SK-N-SH (cell line): Measurements from ENCODE around the gene MAST1. TPM values are rescaled to one million over a fixed set of nuclear protein-coding genes. Genes with fewer than 3 reads are reported as not detected.

Source experiments
- CTCF ChIA-PET: fragments of 300-600, 350-600 bp; formaldehyde crosslinking; extraction: SDS; loops from one replicate; lab custom pipeline; 2021; lab: Yijun Ruan, JAX
- POLR2A ChIA-PET: fragments of 350-600 bp; sonication (Branson Sonifier 250); formaldehyde crosslinking; extraction: SDS; loops from one replicate; lab custom pipeline; 2020; ENCODE audit warnings: antibody characterized with exemption, inconsistent platforms; lab: Yijun Ruan, JAX
- DNase-seq: peaks from one replicate; pipeline ENCODE4 v3.0.0; 2012
- H2AFZ ChIP-seq: fragments of 200-600 bp; sonication (generic); 2 replicates; pipeline ENCODE4 v1.8.1; 2016; ENCODE audit warnings: antibody characterized with exemption, mild to moderate bottlenecking, low read depth
- H3F3A ChIP-seq: fragments of 200-600 bp; sonication (generic); replicated peaks from 2 replicates; pipeline ENCODE3; 2016; ENCODE audit warnings: antibody characterized with exemption, mild to moderate bottlenecking; ENCODE audit not compliant: insufficient read depth
- H3K27ac ChIP-seq, 2 experiments: fragments of 200-500 bp in 1 of 2; fragments of 200-600 bp in 1 of 2; sonication (Bioruptor generic) in 1 of 2; sonication (generic), shearing (Covaris generic) in 1 of 2; 2 replicates each; pipeline versions ENCODE4 v1.5.1 to v1.6.1; 2014 to 2016; ENCODE audit warnings: low read depth in 2 of 2, inconsistent platforms in 1 of 2, low read length in 1 of 2, mild to moderate bottlenecking in 1 of 2, mixed read lengths in 1 of 2
- H3K27me3 ChIP-seq: fragments of 200-600 bp; sonication (generic), shearing (Covaris generic); 2 replicates; pipeline ENCODE4 v1.6.1; 2016; ENCODE audit warnings: mixed run types; ENCODE audit not compliant: insufficient read depth
- H3K36me3 ChIP-seq, 2 experiments: fragments of 200-500 bp in 1 of 2; fragments of 200-600 bp in 1 of 2; sonication (Bioruptor generic) in 1 of 2; sonication (generic) in 1 of 2; replicated peaks in 1 of 2; 2 replicates each; pipeline versions ENCODE3 to v1.5.1; 2014 to 2016; ENCODE audit warnings: low read length in 1 of 2, mild to moderate bottlenecking in 1 of 2; ENCODE audit not compliant: insufficient read depth in 2 of 2, control insufficient read depth in 1 of 2
- H3K4me1 ChIP-seq, 2 experiments: fragments of 200-500 bp in 1 of 2; fragments of 200-600 bp in 1 of 2; sonication (Bioruptor generic) in 1 of 2; sonication (generic), shearing (Covaris generic) in 1 of 2; 2 replicates each; pipeline versions ENCODE4 v1.5.1 to v1.6.1; 2014 to 2016; ENCODE audit warnings: low read depth in 1 of 2, low read length in 1 of 2, mixed run types in 1 of 2; ENCODE audit not compliant: insufficient read depth in 2 of 2, control insufficient read depth in 1 of 2
- H3K4me2 ChIP-seq: fragments of 200-600 bp; sonication (generic), shearing (Covaris generic); 2 replicates; pipeline ENCODE4 v1.6.1; 2017; ENCODE audit warnings: mixed run types
- H3K4me3 ChIP-seq, 2 experiments: fragments of 200-500 bp in 1 of 2; fragments of 200-600 bp in 1 of 2; sonication (Bioruptor generic) in 1 of 2; sonication (generic), shearing (Covaris generic) in 1 of 2; 2 replicates each; pipeline versions ENCODE4 v1.5.1 to v1.8.1; 2014 to 2016; ENCODE audit warnings: low read depth in 2 of 2, inconsistent platforms in 1 of 2, low read length in 1 of 2, mild to moderate bottlenecking in 1 of 2, mixed read lengths in 1 of 2, moderate library complexity in 1 of 2
- H3K79me2 ChIP-seq: fragments of 200-600 bp; sonication (generic); 2 replicates; pipeline ENCODE4 v1.8.1; 2017; ENCODE audit warnings: mild to moderate bottlenecking; ENCODE audit not compliant: insufficient read depth
- H3K9ac ChIP-seq: fragments of 200-600 bp; sonication (generic); 2 replicates; pipeline ENCODE4 v1.6.1; 2017; ENCODE audit warnings: mixed run types
- H3K9me2 ChIP-seq: fragments of 200-600 bp; sonication (generic); 2 replicates; pipeline ENCODE4 v1.6.1; 2017; ENCODE audit warnings: mixed run types
- H3K9me3 ChIP-seq: fragments of 200-600 bp; sonication (generic); 2 replicates; pipeline ENCODE4 v1.6.1; 2017; ENCODE audit warnings: mixed run types, mild to moderate bottlenecking, moderate library complexity
- H4K20me1 ChIP-seq: fragments of 200-600 bp; sonication (generic); 2 replicates; pipeline ENCODE4 v1.6.1; 2017; ENCODE audit warnings: mild to moderate bottlenecking, mixed run types; ENCODE audit not compliant: insufficient read depth
- CHD2 ChIP-seq: fragments of 150-350 bp; IDR thresholded peaks from 2 replicates; pipeline ENCODE4 v1.6.1; 2018; ENCODE audit warnings: low read length; ENCODE audit not compliant: partially characterized antibody
- EP300 ChIP-seq, 2 experiments: IDR thresholded peaks; 2 replicates each; pipeline versions ENCODE4 v1.4.0 to v1.6.1; 2012; ENCODE audit warnings: borderline replicate concordance in 1 of 2, low read depth in 1 of 2, low read length in 1 of 2
- FOSL2 ChIP-seq: IDR thresholded peaks from 2 replicates; pipeline ENCODE4 v1.4.0; 2012; ENCODE audit warnings: low read depth, mild to moderate bottlenecking, moderate library complexity, borderline replicate concordance
- GATA2 ChIP-seq: sonication (generic); formaldehyde crosslinking; IDR thresholded peaks from 2 replicates; pipeline ENCODE4 v1.5.0; 2020; ENCODE audit warnings: mild to moderate bottlenecking, missing genetic modification reagents
- MXI1 ChIP-seq: IDR thresholded peaks from 2 replicates; pipeline ENCODE4 v1.6.1; 2012; ENCODE audit warnings: mild to moderate bottlenecking, low read depth, low read length, improper control_type of control experiment
- POLR2AphosphoS5 ChIP-seq: IDR thresholded peaks from 2 replicates; pipeline ENCODE4 v1.6.1; 2012; ENCODE audit warnings: low read depth, low read length
- SIN3A ChIP-seq: IDR thresholded peaks from 2 replicates; pipeline ENCODE4 v1.6.1; 2012; ENCODE audit warnings: low read depth, mild to moderate bottlenecking, low read length, moderate library complexity, borderline replicate concordance
- TAF1 ChIP-seq: IDR thresholded peaks from 2 replicates; pipeline ENCODE4 v1.6.1; 2012; ENCODE audit warnings: low read depth, mild to moderate bottlenecking, low read length, moderate library complexity, borderline replicate concordance
- USF2 ChIP-seq: fragments of 150-350 bp; IDR thresholded peaks from 2 replicates; pipeline ENCODE4 v1.6.1; 2017; ENCODE audit warnings: antibody characterized with exemption, low read length, low read depth, borderline replicate concordance
- ZBTB33 ChIP-seq: IDR thresholded peaks from 2 replicates; pipeline ENCODE4 v1.4.0; 2012; ENCODE audit warnings: low read depth, borderline replicate concordance
- WGBS: methylation state at CpG from one replicate; pipeline ENCODE4 v1.1.6; 2017; ENCODE audit warnings: low lambda C conversion rate; 5-methylcytosine and 5-hydroxymethylcytosine counted together
- polyA plus RNA-seq, 3 experiments: library from polyadenylated mRNA; depleted of rRNA; stranded (reverse); fragments of >200 nt; gene quantifications; 2 replicates each; pipeline ENCODE4 v1.2.3, GENCODE V29; 2012

The MAST1 gene
- polyA plus RNA-seq, 1 of the 3 experiments (the other 2 are of a cell fraction), result 9.7 TPM

- TF ChIP-seq GATA2 (CRISPR knock-in tag), result no peak
- TF ChIP-seq EP300 (IDR thresholded peaks at IDR 0.05; ENCODE audit: borderline replicate concordance in 1 of 2, low read depth in 1 of 2, low read length in 1 of 2), result peak in 1 of 2 experiments; percentile 47; a peak in 1 of 4 replicates
- peak; percentile 39 for TF ChIP-seq CHD2
- no peak for TF ChIP-seq ZBTB33
- TF ChIP-seq FOSL2, result no peak
- TF ChIP-seq SIN3A, result peak; percentile 28; the same call in 1 of the 2 replicates
- peak; percentile 74; the same call in 1 of the 2 replicates for TF ChIP-seq TAF1
- no peak for TF ChIP-seq USF2
- peak; percentile 16 for TF ChIP-seq MXI1
- peak; percentile 97 for TF ChIP-seq POLR2AphosphoS5
- WGBS, result 19% methylated on average over 26 of the region's 78 CpGs
- Histone ChIP-seq H3K4me1 (peaks cover 4 to 21% of the 10 kb centered on the region in 2 experiments; a peak in 1 of 4 replicates), H3K36me3 (peaks cover 4 to 8% of the 10 kb centered on the region in 2 experiments), H3K9me2 (no peaks in the 10 kb centered on the region), H3K79me2 (peaks cover 12% of the 10 kb centered on the region), H3K4me2 (peak within 1 kb of the TSS; percentile 100), H3K4me3 (peak within 1 kb of the TSS; percentile 74 to 95), H3F3A (peaks cover 17% of the 10 kb centered on the region), H3K27ac (peak within 1 kb of the TSS in 1 of 2 experiments; percentile 74; a peak in 2 of 4 replicates), H3K27me3 (no peaks in the 10 kb centered on the region), H4K20me1 (no peaks in the 10 kb centered on the region), H2AFZ (peak within 1 kb of the TSS; percentile 98), H3K9me3 (no peaks in the 10 kb centered on the region), H3K9ac (peak within 1 kb of the TSS; percentile 80)
- POLR2A ChIA-PET, result interaction anchor here (0.8 to 2.6 kb wide), 3 partner anchors 9 to 35 kb away, joined by 3 to 20 read pairs (median 3); partner anchors contain the start of gene JUNB
- peak; percentile 94 for DNase-seq
- CTCF ChIA-PET, result interaction anchor here (0.7 to 17.1 kb wide), 10 partner anchors 9 to 64 kb away, joined by 3 to 447 read pairs (median 8); partner anchors contain the start of genes HOOK2 and JUNB
Observed at GRCh38 chr19:12801466-12802266, 36.6 kb upstream of the MAST1 start, which contains the start of the genes PRDX2 and THSD8. Gene PRDX2, minus strand, starts transcription at chr19:12801800. Its CDS starts 539 bp downstream, at chr19:12801261. Gene THSD8, plus strand, starts transcription at chr19:12802069. Its CDS starts 3 bp downstream, at chr19:12802072.
